Neural progenitor cell (in vitro differentiated cells): ENCODE measurements around the gene PRDM10.

Experiments used
- EZH2 ChIP-seq: fragments of 200-600 bp; sonication (generic); IDR thresholded peaks from 2 replicates; pipeline ENCODE4 v1.6.1; 2017; ENCODE audit warnings: antibody characterized with exemption, mild to moderate bottlenecking, moderate library complexity
- EZH2phosphoT487 ChIP-seq: fragments of 200-600 bp; sonication (generic); IDR thresholded peaks from 2 replicates; pipeline ENCODE4 v1.6.1; 2017; ENCODE audit warnings: antibody characterized with exemption
- TF ChIP-seq, protein P1 (sequence below): fragments of 200-600 bp; sonication (generic); IDR thresholded peaks from 2 replicates; pipeline ENCODE4 v1.5.1; 2017; ENCODE audit warnings: antibody characterized with exemption, mild to moderate bottlenecking

DNA sequence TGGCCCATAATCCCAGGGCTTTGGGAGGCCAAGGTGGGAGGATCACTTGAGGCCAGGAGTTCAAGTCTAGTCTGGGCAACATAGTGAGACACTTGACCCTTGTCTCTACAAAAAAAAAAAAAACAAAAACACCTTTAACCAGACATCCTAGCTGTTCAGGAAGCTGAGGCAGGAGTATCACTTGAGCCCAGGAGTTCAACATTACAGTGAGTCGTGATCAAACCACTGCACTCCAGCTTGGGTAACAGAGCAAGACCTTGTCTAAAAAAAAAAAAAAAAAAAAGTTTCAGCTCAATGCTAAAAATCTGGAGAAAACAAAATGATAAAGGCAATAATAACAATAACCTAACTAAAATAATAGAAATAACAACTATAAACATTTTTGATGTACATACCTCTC, 44.5 kb upstream of the PRDM10 start:
- TF ChIP-seq, protein P1, sequence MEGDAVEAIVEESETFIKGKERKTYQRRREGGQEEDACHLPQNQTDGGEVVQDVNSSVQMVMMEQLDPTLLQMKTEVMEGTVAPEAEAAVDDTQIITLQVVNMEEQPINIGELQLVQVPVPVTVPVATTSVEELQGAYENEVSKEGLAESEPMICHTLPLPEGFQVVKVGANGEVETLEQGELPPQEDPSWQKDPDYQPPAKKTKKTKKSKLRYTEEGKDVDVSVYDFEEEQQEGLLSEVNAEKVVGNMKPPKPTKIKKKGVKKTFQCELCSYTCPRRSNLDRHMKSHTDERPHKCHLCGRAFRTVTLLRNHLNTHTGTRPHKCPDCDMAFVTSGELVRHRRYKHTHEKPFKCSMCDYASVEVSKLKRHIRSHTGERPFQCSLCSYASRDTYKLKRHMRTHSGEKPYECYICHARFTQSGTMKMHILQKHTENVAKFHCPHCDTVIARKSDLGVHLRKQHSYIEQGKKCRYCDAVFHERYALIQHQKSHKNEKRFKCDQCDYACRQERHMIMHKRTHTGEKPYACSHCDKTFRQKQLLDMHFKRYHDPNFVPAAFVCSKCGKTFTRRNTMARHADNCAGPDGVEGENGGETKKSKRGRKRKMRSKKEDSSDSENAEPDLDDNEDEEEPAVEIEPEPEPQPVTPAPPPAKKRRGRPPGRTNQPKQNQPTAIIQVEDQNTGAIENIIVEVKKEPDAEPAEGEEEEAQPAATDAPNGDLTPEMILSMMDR, result no peak
- TF ChIP-seq EZH2 (no peak), EZH2phosphoT487 (no peak)
